CD14-positive monocyte (primary cell): ENCODE results near the gene SLC25A22. TPM values are rescaled to one million over a fixed set of nuclear protein-coding genes. Genes with fewer than 3 reads are reported as not detected.
A peak's percentile ranks its signal among the peaks of the same experiment; 100 is the strongest.

Experiments used
- DNase-seq, 3 donors: peaks; one replicate each; pipeline ENCODE4 v3.0.0-alpha.2; 2011 to 2022
- H2AFZ ChIP-seq: 2 replicates; pipeline ENCODE4 v1.6.0; 2012; ENCODE audit warnings: mild to moderate bottlenecking, low read depth, low read length, inconsistent platforms; ENCODE audit not compliant: insufficient read depth, poor library complexity, severe bottlenecking
- H3K27ac ChIP-seq, 2 donors: 1 replicate in 1 of 2; 2 replicates in 1 of 2; pipeline ENCODE4 v1.5.1; 2012 to 2013; ENCODE audit warnings: low read length in 2 of 2, control low read depth in 1 of 2, inconsistent platforms in 1 of 2, low read depth in 1 of 2, mild to moderate bottlenecking in 1 of 2
- H3K27me3 ChIP-seq, 2 donors: one replicate each; pipeline versions ENCODE4 v1.6.0 to v1.6.1; 2011 to 2013; ENCODE audit warnings: low read length in 2 of 2; ENCODE audit not compliant: control insufficient read depth in 2 of 2, insufficient read depth in 2 of 2
- H3K36me3 ChIP-seq, 2 donors: replicated peaks in 1 of 2; 1 replicate in 1 of 2; 2 replicates in 1 of 2; pipeline versions ENCODE4 v1.5.1 to v1.6.1; 2012 to 2013; ENCODE audit warnings: low read length in 2 of 2, control low read depth in 1 of 2, inconsistent platforms in 1 of 2, mild to moderate bottlenecking in 1 of 2; ENCODE audit not compliant: insufficient read depth in 2 of 2, control insufficient read depth in 1 of 2
- H3K4me1 ChIP-seq, 2 donors: 1 replicate in 1 of 2; 2 replicates in 1 of 2; pipeline versions ENCODE4 v1.5.1 to v1.6.1; 2012 to 2013; ENCODE audit warnings: low read length in 2 of 2, control low read depth in 1 of 2, inconsistent platforms in 1 of 2, mild to moderate bottlenecking in 1 of 2, moderate library complexity in 1 of 2; ENCODE audit not compliant: insufficient read depth in 2 of 2, control insufficient read depth in 1 of 2
- H3K4me2 ChIP-seq: replicated peaks from 2 replicates; pipeline ENCODE3; 2012; ENCODE audit warnings: low read length, moderate library complexity, mild to moderate bottlenecking; ENCODE audit not compliant: poor library complexity, severe bottlenecking; ENCODE audit errors: extremely low read depth
- H3K4me3 ChIP-seq, 3 experiments: fragments of 200-600 bp in 1 of 3; sonication (generic) in 1 of 3; replicated peaks in 1 of 3; 1 replicate in 2 of 3; 2 replicates in 1 of 3; pipeline ENCODE4 v1.5.1; 2011 to 2013; ENCODE audit warnings: low read length in 3 of 3, mild to moderate bottlenecking in 3 of 3, control low read depth in 2 of 3, low read depth in 2 of 3, inconsistent platforms in 1 of 3, moderate library complexity in 1 of 3
- H3K79me2 ChIP-seq: 2 replicates; pipeline ENCODE4 v1.6.0; 2012; ENCODE audit warnings: mild to moderate bottlenecking, control low read depth, inconsistent platforms, low read length, moderate library complexity; ENCODE audit not compliant: insufficient read depth
- H3K9ac ChIP-seq: 2 replicates; pipeline ENCODE4 v1.6.0; 2017; ENCODE audit warnings: low read length, mild to moderate bottlenecking; ENCODE audit not compliant: insufficient read depth, poor library complexity, severe bottlenecking
- H3K9me3 ChIP-seq, 2 donors: replicated peaks in 1 of 2; 1 replicate in 1 of 2; 2 replicates in 1 of 2; pipeline versions ENCODE4 v1.5.1 to v1.6.1; 2012 to 2013; ENCODE audit warnings: low read length in 2 of 2, control low read depth in 1 of 2; ENCODE audit not compliant: control insufficient read depth in 1 of 2, insufficient read depth in 1 of 2
- H4K20me1 ChIP-seq: 2 replicates; pipeline ENCODE4 v1.6.0; 2012; ENCODE audit warnings: mild to moderate bottlenecking, low read length, control low read depth, moderate library complexity; ENCODE audit not compliant: insufficient read depth
- H3K27ac Mint-ChIP-seq, 7 donors: one replicate each; pipeline ENCODE4 v1.8.0; 2020; ENCODE audit warnings: mild to moderate bottlenecking in 7 of 7, mixed read lengths in 7 of 7, moderate library complexity in 6 of 7, inconsistent platforms in 2 of 7
- H3K27me3 Mint-ChIP-seq, 3 donors: one replicate each; pipeline ENCODE4 v1.8.0; 2021 to 2022; ENCODE audit warnings: low read depth in 3 of 3, mild to moderate bottlenecking in 3 of 3, mixed read lengths in 3 of 3, moderate library complexity in 3 of 3, inconsistent platforms in 1 of 3
- H3K36me3 Mint-ChIP-seq, 2 donors: one replicate each; pipeline ENCODE4 v1.8.0; 2020; ENCODE audit warnings: mixed read lengths in 2 of 2, inconsistent platforms in 1 of 2, mild to moderate bottlenecking in 1 of 2
- H3K4me1 Mint-ChIP-seq: one replicate; pipeline ENCODE4 v1.8.0; 2020; ENCODE audit warnings: mild to moderate bottlenecking, mixed read lengths
- H3K4me3 Mint-ChIP-seq, 2 donors: one replicate each; pipeline ENCODE4 v1.8.0; 2020; ENCODE audit warnings: mild to moderate bottlenecking in 2 of 2, mixed read lengths in 2 of 2, moderate library complexity in 1 of 2
- H3K9me3 Mint-ChIP-seq, 7 donors: one replicate each; pipeline ENCODE4 v1.8.0; 2020 to 2022; ENCODE audit warnings: mixed read lengths in 7 of 7, mild to moderate bottlenecking in 6 of 7, moderate library complexity in 6 of 7, inconsistent platforms in 2 of 7
- WGBS: methylation state at CpG from one replicate; pipeline ENCODE4 v1.1.5; 2013; ENCODE audit warnings: missing lambda C conversion rate; ENCODE audit not compliant: insufficient coverage; 5-methylcytosine and 5-hydroxymethylcytosine counted together
- intact Hi-C, 2 donors: fragments of 100-400 bp; cut with micrococcal nuclease; formaldehyde crosslinking; loops; one replicate each; pipeline versions ENCODE4 v1.15.0 to v1.15.1; 2023
- polyA plus RNA-seq, 3 donors: library from polyadenylated mRNA; depleted of rRNA in 1 of 3; unstranded in 2 of 3; stranded (reverse) in 1 of 3; fragments of 300-500 nt in 2 of 3; fragments of >200 nt in 1 of 3; fragmentation: Illumina TruSeq in 2 of 3; gene quantifications; 1 replicate in 2 of 3; 2 replicates in 1 of 3; pipeline ENCODE4 v1.2.3, GENCODE V29; 2012 to 2021
- TF ChIP-seq, protein P1 (sequence below): fragments of 200-600 bp; IDR thresholded peaks from one replicate; pipeline ENCODE4 v1.8.0; 2022; ENCODE audit warnings: antibody characterized with exemption, mild to moderate bottlenecking

SLC25A22 gene
- polyA plus RNA-seq, 3 donors, result 4.4 to 20.9 (median 5.6) TPM

DNA sequence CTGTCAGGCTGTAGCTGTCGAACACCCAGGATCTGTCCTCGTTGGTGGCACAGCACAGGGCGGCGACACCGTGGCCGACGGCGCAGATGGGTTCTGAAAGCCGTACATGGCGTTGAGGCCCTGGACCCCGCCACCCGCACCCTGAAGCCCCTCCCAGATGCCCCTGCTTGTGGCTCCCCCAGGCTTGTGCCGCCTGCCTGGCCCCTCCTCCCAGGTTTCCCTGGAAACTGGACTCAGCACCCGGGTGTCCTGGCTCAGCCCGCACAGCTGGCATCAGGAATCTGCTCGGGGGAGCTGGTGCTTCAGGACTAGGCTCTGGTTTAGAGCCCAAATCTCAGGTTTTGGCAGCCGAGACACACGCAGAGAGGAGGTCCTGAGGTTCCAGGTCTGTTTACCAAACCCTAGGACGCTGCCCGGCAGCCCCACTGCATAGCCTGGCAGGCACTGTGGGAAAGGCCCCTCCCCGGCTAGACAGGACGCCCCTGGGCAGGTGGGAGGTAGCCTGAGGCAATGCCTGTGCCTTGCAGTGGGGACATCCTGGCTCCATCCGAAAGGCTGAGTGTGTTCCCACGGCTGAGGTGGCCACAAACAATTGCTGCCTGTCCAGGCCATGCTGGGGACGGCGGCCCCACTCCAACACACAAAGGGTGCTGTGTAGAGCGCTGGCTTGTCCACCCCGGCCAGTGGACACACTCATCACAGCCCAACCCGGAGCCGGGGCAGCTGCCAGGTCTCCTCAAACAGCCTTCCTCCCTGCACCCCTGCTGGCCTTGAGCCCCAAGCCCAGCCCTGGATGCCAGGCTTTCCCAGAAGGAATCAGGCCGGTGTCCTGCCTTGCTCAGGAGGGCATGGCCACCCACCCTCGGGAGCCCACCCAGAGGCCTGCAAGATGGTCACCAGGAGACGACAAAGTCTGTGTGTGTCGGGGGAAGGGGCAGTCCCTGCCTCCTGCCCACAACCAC is 25.4 kb downstream of the SLC25A22 start:
- Mint-ChIP-seq H3K9me3 (peaks cover 0 to 2% (median 0%) of the 10 kb centered on the region in 7 donors), H3K27me3 (peaks cover 0 to 2% (median 0%) of the 10 kb centered on the region in 3 donors), H3K36me3 (peaks cover 15 to 58% of the 10 kb centered on the region in 2 donors), H3K4me3 (no peak overlapping the region), H3K27ac (peak overlapping the region in 1 of 7 donors; percentile 43), H3K4me1 (peaks cover 16% of the 10 kb centered on the region)
- intact Hi-C loops, result no loop called here
- peaks cover 41 to 42% of the 10 kb centered on the region in 2 donors for H3K36me3 ChIP-seq
- 97% methylated on average over 28 of the region's 34 CpGs for WGBS
- H3K4me2 ChIP-seq, result no peak overlapping the region
- H2AFZ ChIP-seq, result no peak overlapping the region
- peaks cover 54% of the 10 kb centered on the region for H4K20me1 ChIP-seq
- DNase-seq, result no peak
- H3K4me3 ChIP-seq, result no peak overlapping the region
- no peaks in the 10 kb centered on the region for H3K27me3 ChIP-seq
- TF ChIP-seq, protein P1, sequence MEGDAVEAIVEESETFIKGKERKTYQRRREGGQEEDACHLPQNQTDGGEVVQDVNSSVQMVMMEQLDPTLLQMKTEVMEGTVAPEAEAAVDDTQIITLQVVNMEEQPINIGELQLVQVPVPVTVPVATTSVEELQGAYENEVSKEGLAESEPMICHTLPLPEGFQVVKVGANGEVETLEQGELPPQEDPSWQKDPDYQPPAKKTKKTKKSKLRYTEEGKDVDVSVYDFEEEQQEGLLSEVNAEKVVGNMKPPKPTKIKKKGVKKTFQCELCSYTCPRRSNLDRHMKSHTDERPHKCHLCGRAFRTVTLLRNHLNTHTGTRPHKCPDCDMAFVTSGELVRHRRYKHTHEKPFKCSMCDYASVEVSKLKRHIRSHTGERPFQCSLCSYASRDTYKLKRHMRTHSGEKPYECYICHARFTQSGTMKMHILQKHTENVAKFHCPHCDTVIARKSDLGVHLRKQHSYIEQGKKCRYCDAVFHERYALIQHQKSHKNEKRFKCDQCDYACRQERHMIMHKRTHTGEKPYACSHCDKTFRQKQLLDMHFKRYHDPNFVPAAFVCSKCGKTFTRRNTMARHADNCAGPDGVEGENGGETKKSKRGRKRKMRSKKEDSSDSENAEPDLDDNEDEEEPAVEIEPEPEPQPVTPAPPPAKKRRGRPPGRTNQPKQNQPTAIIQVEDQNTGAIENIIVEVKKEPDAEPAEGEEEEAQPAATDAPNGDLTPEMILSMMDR, result no peak
- H3K4me1 ChIP-seq, result peaks cover 15 to 20% of the 10 kb centered on the region in 2 donors
- H3K9ac ChIP-seq, result no peak overlapping the region
- H3K9me3 ChIP-seq, result no peaks in the 10 kb centered on the region
- H3K27ac ChIP-seq, result no peak overlapping the region
- H3K79me2 ChIP-seq, result peaks cover 43% of the 10 kb centered on the region

DNA sequence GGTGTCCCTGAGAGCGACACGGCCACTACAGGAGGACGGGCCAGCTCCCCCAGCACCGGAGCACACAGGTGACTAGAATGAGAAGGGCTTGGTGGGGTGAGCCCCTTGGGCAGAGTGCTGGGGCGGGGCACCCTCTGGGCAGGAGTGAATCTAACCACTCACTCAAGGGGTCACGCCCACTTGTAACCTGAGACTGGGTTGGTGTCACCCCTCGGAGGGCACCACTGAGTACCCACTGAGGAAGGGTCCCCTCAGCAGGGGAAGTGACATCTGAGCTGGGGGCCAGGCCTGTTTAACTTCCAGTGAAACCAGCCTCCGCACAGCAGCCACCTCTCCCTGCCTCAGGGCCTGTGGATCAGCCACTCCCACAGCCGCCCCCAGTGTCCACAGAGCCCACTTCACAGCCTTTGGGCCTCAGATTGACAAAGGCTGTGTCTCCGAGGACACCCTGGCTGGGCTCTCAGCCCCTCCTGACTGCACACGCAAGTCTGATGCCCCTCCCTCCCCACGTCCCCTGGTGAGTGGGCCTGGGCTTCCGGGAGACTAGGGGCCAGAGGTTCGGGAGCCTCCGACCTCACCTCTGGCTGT is 26.4 kb downstream of the SLC25A22 start:
- peaks cover 41 to 50% of the 10 kb centered on the region in 2 donors for H3K36me3 ChIP-seq
- Mint-ChIP-seq H3K36me3 (peaks cover 16 to 58% of the 10 kb centered on the region in 2 donors), H3K27me3 (peaks cover 0 to 2% (median 0%) of the 10 kb centered on the region in 3 donors), H3K4me1 (peaks cover 18% of the 10 kb centered on the region), H3K27ac (no peak overlapping the region), H3K4me3 (no peak overlapping the region), H3K9me3 (peaks cover 0 to 2% (median 0%) of the 10 kb centered on the region in 7 donors)
- no peak for DNase-seq
- TF ChIP-seq, protein P1, result no peak
- no peaks in the 10 kb centered on the region for H3K9me3 ChIP-seq
- H2AFZ ChIP-seq, result no peak overlapping the region
- peaks cover 13 to 15% of the 10 kb centered on the region in 2 donors for H3K4me1 ChIP-seq
- H3K9ac ChIP-seq, result no peak overlapping the region
- H3K79me2 ChIP-seq, result peaks cover 38% of the 10 kb centered on the region
- intact Hi-C loops, result no loop called here
- H4K20me1 ChIP-seq, result peaks cover 63% of the 10 kb centered on the region
- no peak overlapping the region for H3K4me3 ChIP-seq
- no peak overlapping the region for H3K4me2 ChIP-seq
- H3K27ac ChIP-seq, result no peak overlapping the region
- WGBS, result 88% methylated on average over 7 of the region's 15 CpGs
- H3K27me3 ChIP-seq, result no peaks in the 10 kb centered on the region
